Measurements from ENCODE around the gene CACNB4.

GRCh38 chr2:152034257-152034801 is 64.5 kb downstream of the CACNB4 start:
- TF ChIP-seq, protein P1, sequence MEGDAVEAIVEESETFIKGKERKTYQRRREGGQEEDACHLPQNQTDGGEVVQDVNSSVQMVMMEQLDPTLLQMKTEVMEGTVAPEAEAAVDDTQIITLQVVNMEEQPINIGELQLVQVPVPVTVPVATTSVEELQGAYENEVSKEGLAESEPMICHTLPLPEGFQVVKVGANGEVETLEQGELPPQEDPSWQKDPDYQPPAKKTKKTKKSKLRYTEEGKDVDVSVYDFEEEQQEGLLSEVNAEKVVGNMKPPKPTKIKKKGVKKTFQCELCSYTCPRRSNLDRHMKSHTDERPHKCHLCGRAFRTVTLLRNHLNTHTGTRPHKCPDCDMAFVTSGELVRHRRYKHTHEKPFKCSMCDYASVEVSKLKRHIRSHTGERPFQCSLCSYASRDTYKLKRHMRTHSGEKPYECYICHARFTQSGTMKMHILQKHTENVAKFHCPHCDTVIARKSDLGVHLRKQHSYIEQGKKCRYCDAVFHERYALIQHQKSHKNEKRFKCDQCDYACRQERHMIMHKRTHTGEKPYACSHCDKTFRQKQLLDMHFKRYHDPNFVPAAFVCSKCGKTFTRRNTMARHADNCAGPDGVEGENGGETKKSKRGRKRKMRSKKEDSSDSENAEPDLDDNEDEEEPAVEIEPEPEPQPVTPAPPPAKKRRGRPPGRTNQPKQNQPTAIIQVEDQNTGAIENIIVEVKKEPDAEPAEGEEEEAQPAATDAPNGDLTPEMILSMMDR (IDR thresholded peaks at IDR 0.05): no peak
- TF ChIP-seq POLR2A (IDR thresholded peaks at IDR 0.05) (no peak), EP300 (IDR thresholded peaks at IDR 0.05; ENCODE audit: low read depth) (no peak), POLR2AphosphoS5 (IDR thresholded peaks at IDR 0.05) (no peak)
